ENCODE data around the gene TIMM23. TPM values are rescaled to one million over a fixed set of nuclear protein-coding genes. Genes with fewer than 3 reads are reported as not detected.
"Not testable (repeated sequence)": the region's sequence is repeated elsewhere in the genome, so short reads cannot be mapped to it uniquely, and the experiment has no call there.

TIMM23 gene
- total and polyA plus RNA-seq, 2 of the 4 experiments (the other 2 are of a cell fraction), result 82.4 to 86.2 TPM

- WGBS, 2 experiments (ENCODE audit: extremely low coverage in 2 of 2, insufficient read length in 1 of 2), result no CpG with 5 or more reads among the region's 4 CpGs
- not testable (repeated sequence) for H3K4me2 ChIP-seq (ENCODE audit: low read depth, low read length)
These were observed 41.0 kb upstream of the TIMM23 start for GRCh38 chr10:45931305-45931704.

GRCh38 chr10:45934788-45935187 lies 37.5 kb upstream of the TIMM23 start:
- H3K18ac ChIP-seq (ENCODE audit: low read depth, low read length); H4K5ac ChIP-seq (ENCODE audit: low read depth, low read length): not testable (repeated sequence)
- WGBS, 2 experiments (ENCODE audit: extremely low coverage in 2 of 2, insufficient read length in 1 of 2), result no CpG with 5 or more reads among the region's 3 CpGs

More at GRCh38 chr10:45931305-45931704, 41.0 kb upstream of the TIMM23 start:
- H3K79me1 ChIP-seq (ENCODE audit: low read depth in 1 of 2, low read length in 2 of 2); H4K5ac ChIP-seq (ENCODE audit: low read depth, low read length); H3K9me3 ChIP-seq (ENCODE audit: control insufficient read depth, insufficient read depth, low read length); intact Hi-C loops (cut with micrococcal nuclease); BruUV-seq (replicated peaks); H2BK120ac ChIP-seq (ENCODE audit: low read depth, low read length); POLR2A ChIA-PET (ENCODE audit: unreplicated experiment); H3K9ac ChIP-seq (ENCODE audit: low read depth, low read length); H3K14ac ChIP-seq (replicated peaks; ENCODE audit: low read depth, low read length); H3K18ac ChIP-seq (ENCODE audit: low read depth, low read length); H2AK9ac ChIP-seq (replicated peaks; ENCODE audit: low read depth, low read length, poor library complexity); H2BK15ac ChIP-seq (ENCODE audit: low read depth, low read length); H2AK5ac ChIP-seq (ENCODE audit: low read depth, low read length); in situ Hi-C loops (cut with MboI; ENCODE audit: low sequenced_read_pairs); H2BK20ac ChIP-seq (ENCODE audit: low read depth, low read length); H3K56ac ChIP-seq (ENCODE audit: extremely low read depth, insufficient read depth, low read length); H4K91ac ChIP-seq (ENCODE audit: insufficient read depth, low read depth, low read length); dilution Hi-C loops (cut with HindIII; ENCODE audit: low sequenced_read_pairs, unreplicated experiment); H2AFZ ChIP-seq (replicated peaks; ENCODE audit: low read length, poor library complexity); H4K20me1 ChIP-seq (ENCODE audit: insufficient read depth, low read length); H3K27me3 ChIP-seq (ENCODE audit: control insufficient read depth, insufficient read depth, low read length); H3K9me1 ChIP-seq (ENCODE audit: insufficient read depth, low read length); DNase-seq; H3K4ac ChIP-seq (ENCODE audit: low read depth, low read length); H4K8ac ChIP-seq (ENCODE audit: low read depth in 2 of 2, low read length in 2 of 2); H2BK5ac ChIP-seq (ENCODE audit: low read depth, low read length, poor library complexity, severe bottlenecking); H3K4me3 ChIP-seq (ENCODE audit: insufficient read depth, low read depth, low read length); H3K36me3 ChIP-seq (ENCODE audit: control insufficient read depth, insufficient read depth, low read length); H3K23ac ChIP-seq (ENCODE audit: low read depth, low read length); H3K27ac ChIP-seq (ENCODE audit: insufficient read depth, low read length); H3K4me1 ChIP-seq (ENCODE audit: control insufficient read depth, insufficient read depth, low read length); CTCF ChIA-PET: not testable (repeated sequence)
- TF ChIP-seq CEBPB (IDR thresholded peaks at IDR 0.05; ENCODE audit: low read depth, low read length), result peak; percentile 41; the same call in 1 of the 2 replicates
- ATAC-seq (ENCODE audit: low read depth), result 0 out of 2 replicates have a peak, but pooled peaks have one; percentile 48

More at GRCh38 chr10:45934788-45935187, 37.5 kb upstream of the TIMM23 start:
- H3K9ac ChIP-seq (ENCODE audit: low read depth, low read length); dilution Hi-C loops (cut with HindIII; ENCODE audit: low sequenced_read_pairs, unreplicated experiment); H2AK5ac ChIP-seq (ENCODE audit: low read depth, low read length); H3K9me3 ChIP-seq (ENCODE audit: control insufficient read depth, insufficient read depth, low read length); in situ Hi-C loops (cut with MboI; ENCODE audit: low sequenced_read_pairs); DNase-seq; H4K20me1 ChIP-seq (ENCODE audit: insufficient read depth, low read length); H3K4ac ChIP-seq (ENCODE audit: low read depth, low read length); H3K14ac ChIP-seq (replicated peaks; ENCODE audit: low read depth, low read length); ATAC-seq (ENCODE audit: low read depth); H2AFZ ChIP-seq (replicated peaks; ENCODE audit: low read length, poor library complexity); H3K56ac ChIP-seq (ENCODE audit: extremely low read depth, insufficient read depth, low read length); H3K36me3 ChIP-seq (ENCODE audit: control insufficient read depth, insufficient read depth, low read length); H2BK20ac ChIP-seq (ENCODE audit: low read depth, low read length); H3K4me2 ChIP-seq (ENCODE audit: low read depth, low read length); H3K27me3 ChIP-seq (ENCODE audit: control insufficient read depth, insufficient read depth, low read length); H4K8ac ChIP-seq (ENCODE audit: low read depth in 2 of 2, low read length in 2 of 2); POLR2A ChIA-PET (ENCODE audit: unreplicated experiment); H4K91ac ChIP-seq (ENCODE audit: insufficient read depth, low read depth, low read length); CTCF ChIA-PET; intact Hi-C loops (cut with micrococcal nuclease); H2AK9ac ChIP-seq (replicated peaks; ENCODE audit: low read depth, low read length, poor library complexity); H3K27ac ChIP-seq (ENCODE audit: insufficient read depth, low read length); H3K4me1 ChIP-seq (ENCODE audit: control insufficient read depth, insufficient read depth, low read length); H2BK15ac ChIP-seq (ENCODE audit: low read depth, low read length); H3K4me3 ChIP-seq (ENCODE audit: insufficient read depth, low read depth, low read length); H2BK5ac ChIP-seq (ENCODE audit: low read depth, low read length, poor library complexity, severe bottlenecking); H3K79me1 ChIP-seq (ENCODE audit: low read depth in 1 of 2, low read length in 2 of 2); H3K9me1 ChIP-seq (ENCODE audit: insufficient read depth, low read length); BruUV-seq (replicated peaks); H3K23ac ChIP-seq (ENCODE audit: low read depth, low read length); H2BK120ac ChIP-seq (ENCODE audit: low read depth, low read length): not testable (repeated sequence)
